ENCODE data around the gene SETD7.
"Not testable (repeated sequence)": the region's sequence is repeated elsewhere in the genome, so short reads cannot be mapped to it uniquely, and the experiment has no call there.

SETD7 gene

DNA sequence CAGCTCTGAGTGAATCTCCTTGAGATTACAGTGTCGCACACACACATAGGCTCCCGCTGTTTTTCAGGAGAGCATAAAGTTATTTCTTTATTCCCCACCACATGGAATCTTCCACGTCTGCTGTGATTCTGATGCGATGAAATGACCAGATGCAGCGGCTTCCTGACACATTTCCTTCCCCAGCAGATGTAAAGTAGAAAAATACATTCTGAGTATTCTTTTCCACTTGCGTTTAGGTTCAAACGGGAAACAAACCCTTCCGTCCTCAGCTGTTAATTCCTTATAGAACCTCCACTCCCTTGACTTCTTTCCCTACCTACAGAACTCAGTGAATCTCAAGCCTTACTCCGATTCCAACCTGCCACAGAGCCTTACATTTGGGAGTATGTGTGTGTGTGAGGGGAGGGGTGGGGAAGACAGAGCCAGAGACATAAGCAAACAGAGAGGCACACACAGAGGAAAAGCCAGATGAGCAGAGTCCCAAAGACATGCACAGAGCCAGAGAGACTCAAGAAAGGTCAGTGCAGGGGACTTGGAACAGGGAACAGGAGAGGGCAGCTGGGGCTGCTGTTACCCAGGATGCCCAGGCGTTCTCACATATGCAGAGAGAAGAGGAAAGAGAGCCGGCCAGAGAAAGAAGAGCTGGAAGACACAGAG, 47.3 kb downstream of the SETD7 start:
- no peak for DNase-seq

- no peak for DNase-seq
These were observed 49.2 kb downstream of the SETD7 start for GRCh38 chr4:139506774-139507173.

DNA sequence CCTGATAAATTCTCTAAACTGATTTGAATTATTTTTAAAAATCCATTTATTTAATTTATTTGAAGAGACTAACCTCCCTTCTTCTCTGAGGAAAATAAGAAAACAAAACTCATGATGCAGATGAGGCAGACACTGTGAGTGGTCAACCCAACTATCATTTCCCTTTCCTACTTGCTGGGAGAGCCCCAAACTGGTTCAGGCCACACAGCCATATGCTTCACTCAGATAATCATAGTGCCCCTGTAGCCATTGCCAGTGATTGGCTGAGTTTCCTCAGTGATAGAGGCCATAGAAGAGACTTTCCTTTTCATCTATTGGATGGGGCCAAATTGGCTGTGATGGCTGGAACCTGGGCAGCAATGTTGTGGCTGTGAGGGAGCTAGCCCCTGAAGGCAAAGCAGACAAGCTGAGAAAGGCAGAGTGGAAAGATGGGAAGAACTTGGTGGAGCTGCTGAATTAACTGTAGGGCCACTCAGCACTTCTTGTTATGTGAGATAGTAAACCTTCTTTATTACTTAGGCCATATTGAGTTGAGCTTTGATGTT, 52.3 kb downstream of the SETD7 start:
- no peak for DNase-seq

GRCh38 chr4:139501927-139502899, 53.8 kb downstream of the SETD7 start:
- no peak for DNase-seq

GRCh38 chr4:139501527-139501926, 54.5 kb downstream of the SETD7 start:
- no peak for DNase-seq

- DNase-seq: no peak
These were observed 54.9 kb downstream of the SETD7 start for GRCh38 chr4:139501117-139501516.

DNA sequence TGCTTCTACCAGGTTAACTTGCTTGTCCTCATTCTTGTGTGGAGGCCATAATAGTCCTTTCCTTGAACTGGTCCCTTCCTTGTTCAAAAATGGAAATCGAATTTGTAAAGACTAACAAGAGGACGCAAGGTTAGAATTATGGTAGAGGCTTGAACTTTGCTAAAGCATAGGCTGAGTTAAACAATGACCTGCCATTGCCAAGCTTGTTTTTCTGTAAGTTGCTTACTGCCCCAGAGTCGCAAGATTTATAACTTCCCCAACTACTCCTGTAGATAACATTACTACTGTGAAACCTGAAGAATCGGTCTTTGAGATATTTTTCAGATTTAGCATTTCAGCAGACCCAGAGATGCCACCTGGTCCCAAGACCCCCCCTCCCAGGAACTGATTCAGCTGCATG, 56.8 kb downstream of the SETD7 start:
- DNase-seq: no peak

GRCh38 chr4:139493176-139493575, 62.8 kb downstream of the SETD7 start:
- no peak for DNase-seq

GRCh38 chr4:139492429-139492828, 63.6 kb downstream of the SETD7 start:
- no peak for DNase-seq

DNA sequence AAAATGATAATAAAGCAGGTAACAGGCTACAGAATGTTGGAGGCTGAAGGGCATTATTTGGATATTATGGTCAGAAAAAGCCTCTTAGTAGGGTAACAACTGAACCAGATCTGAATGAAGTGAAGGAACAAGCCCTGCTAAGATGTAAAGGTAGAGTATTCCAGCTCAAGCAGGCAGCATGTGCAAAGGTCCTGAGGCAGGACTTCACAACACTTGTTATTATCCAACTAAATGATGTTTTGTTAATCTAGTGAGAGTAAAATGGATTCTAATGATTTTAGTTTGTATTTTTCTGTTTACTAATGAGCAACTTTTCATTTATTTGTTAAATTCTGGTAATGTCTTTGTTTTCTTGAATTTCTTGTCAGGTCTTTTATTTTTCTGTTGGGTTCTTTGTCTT, 66.4 kb downstream of the SETD7 start:
- no peak for DNase-seq

- DNase-seq: no peak
These were observed 67.6 kb downstream of the SETD7 start for GRCh38 chr4:139488442-139488841.

DNA sequence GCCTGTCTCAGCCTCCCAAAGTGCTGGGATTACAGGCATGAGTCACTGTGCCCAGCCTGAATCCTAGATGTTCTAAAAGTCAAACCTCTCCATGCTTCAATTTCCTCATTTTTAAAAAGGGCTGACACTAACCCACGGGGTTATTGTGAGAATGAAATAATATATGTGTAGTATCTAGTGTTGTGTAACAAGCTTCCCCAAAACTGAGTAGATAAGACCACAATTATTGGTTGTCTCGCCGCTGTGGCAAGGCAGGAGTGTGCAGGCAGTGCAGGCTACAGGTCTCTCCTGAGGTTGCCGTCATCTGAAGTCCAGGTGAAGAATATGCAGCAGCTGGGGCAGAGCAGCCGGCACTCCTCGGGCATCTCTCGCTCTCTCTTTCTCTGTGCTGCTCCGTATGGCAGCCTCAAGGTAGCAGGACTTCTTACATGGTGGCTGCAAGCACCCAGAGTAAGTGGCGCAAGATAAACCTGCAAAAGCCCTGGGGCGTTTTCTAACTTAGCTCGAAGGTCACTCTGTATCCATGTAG, 71.2 kb downstream of the SETD7 start:
- peak; percentile 68 to 69 for DNase-seq

GRCh38 chr4:139483000-139483399, 73.0 kb downstream of the SETD7 start:
- no peak for DNase-seq

DNA sequence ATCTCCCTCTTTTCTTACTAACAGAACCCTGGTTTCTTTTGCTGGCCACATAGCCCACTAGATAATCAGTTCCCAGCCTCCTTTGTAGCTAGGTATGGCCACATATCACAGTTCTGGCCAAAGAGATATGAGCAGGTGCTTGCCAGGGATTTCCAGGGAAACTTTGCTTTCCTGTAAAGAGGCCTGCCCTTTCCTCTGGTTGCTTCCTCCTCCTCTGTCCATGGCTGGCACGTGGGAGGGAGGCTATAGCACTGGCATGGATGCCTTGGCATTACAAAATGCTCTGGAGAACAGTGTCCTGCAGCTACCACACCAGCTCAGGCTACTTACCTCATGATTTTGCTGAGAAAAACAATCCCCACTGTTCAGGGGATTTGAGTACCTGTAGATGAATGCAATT, 74.6 kb downstream of the SETD7 start:
- no peak for DNase-seq

GRCh38 chr4:139476363-139476762, 79.7 kb downstream of the SETD7 start:
- DNase-seq: no peak

GRCh38 chr4:139472852-139473251, 83.2 kb downstream of the SETD7 start:
- no peak for DNase-seq

DNA sequence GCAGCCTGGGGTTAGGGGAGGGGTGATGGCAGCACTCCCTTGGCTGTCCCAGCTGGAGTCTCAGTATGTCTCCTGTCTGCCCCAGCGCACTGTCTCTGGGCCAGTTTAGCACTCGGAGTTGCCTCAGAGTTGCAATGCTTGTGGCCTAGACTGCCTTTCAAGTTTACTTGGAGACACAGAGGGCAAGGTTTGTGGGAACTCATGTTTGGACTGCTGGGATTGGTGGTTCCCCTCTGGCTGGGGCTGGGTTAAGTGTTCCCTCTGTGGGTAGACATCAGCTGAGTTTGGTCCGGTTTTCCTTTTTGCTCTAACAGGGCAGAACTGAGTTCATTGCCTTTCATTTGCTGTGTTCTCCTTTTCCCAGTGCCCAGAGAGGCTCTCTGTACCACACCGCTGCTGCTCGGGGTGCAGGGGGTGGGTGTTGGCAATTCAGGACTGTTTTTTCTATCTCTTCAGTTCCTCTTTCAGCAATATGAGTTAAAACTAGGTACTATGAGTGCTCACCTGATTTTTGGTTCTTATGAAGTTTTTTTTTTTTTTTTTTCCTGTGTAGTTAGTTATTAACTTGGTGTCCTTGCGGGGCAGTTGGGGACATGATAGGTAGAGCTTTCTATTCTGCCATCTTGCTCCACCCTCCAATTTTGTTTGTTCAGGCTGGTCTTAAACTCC, 84.9 kb downstream of the SETD7 start:
- DNase-seq: no peak

GRCh38 chr4:139470295-139470694, 85.7 kb downstream of the SETD7 start:
- no peak for DNase-seq

GRCh38 chr4:139469869-139470268, 86.2 kb downstream of the SETD7 start:
- DNase-seq: no peak

DNA sequence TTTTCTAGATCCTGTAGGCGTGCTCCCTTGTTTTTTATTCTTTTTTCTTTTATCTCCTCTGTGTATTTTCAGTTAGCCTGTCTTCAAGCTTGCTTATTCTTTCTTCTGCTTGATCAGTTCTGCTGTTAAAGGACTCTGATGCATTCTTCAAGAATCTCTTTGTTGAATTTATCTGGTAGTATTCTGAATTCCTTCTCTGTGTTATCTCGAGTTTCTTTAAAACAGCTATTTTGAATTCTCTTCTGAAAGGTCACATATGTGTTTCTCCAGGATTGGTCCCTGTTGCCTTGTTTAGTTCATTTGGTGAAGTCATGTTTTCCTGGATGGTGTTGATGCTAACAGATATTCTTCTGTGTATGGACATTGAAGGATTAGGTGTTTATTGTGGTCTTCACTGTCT, 86.8 kb downstream of the SETD7 start:
- DNase-seq: no peak

- DNase-seq: not testable (repeated sequence)
These were observed 87.3 kb downstream of the SETD7 start for GRCh38 chr4:139468756-139469155.

DNA sequence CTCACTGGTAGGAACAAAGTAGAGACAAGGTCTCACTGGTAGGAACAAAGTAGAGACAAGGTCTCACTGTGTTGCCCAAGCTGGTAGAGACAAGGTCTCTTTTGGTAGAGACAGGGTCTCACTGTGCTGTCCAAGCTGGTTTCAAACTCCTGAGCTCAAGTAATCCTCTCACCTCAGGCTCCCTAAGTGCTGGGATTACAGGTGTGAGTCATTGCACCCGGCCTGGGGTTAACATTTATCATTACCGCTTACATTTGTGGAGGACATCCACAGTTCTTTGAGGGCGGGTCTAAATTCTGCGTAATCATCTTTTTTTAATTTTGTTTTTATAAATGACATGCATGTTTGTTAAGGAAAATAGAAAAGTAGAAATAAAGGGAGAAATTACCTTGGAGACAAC, 90.1 kb downstream of the SETD7 start:
- no peak for DNase-seq

DNA sequence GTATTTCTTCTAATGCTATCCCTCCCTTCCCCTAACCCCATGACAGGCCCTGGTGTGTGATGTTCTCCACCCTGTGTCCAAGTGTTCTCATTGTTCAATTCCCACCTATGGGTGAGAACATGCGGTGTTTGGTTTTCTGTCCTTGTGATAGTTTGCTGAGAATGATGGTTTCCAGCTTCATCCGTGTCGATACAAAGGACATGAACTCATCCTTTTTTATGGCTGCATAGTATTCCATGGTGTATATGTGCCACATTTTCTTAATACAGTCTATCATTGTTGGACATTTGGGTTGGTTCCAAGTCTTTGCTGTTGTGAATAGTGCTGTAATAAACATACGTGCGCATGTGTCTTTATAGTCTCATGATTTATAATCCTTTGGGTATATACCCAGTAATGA, 91.5 kb downstream of the SETD7 start:
- not testable (repeated sequence) for DNase-seq

Data from AML-193 (cell line).